AG04449 (cell line): ENCODE results near the gene HAPSTR1.

ENCODE experiments used
- CTCF ChIA-PET: fragments of 350-600 bp; formaldehyde crosslinking; extraction: SDS; loops from one replicate; lab custom pipeline; 2021; ENCODE audit warnings: antibody characterized with exemption; lab: Yijun Ruan, JAX
- POLR2A ChIA-PET: fragments of 400-600, 350-600 bp; formaldehyde crosslinking; extraction: SDS; loops from one replicate; lab custom pipeline; 2020; ENCODE audit warnings: antibody characterized with exemption, inconsistent platforms; lab: Yijun Ruan, JAX
- DNase-seq: peaks from one replicate; pipeline ENCODE4 v3.0.0-alpha.2; 2010; ENCODE audit warnings: low read depth, low spot score
- H3K4me3 ChIP-seq: 2 replicates; pipeline ENCODE4 v1.5.1; 2011; ENCODE audit warnings: low read depth, mild to moderate bottlenecking, control low read depth, low read length
- CTCF ChIP-seq: IDR thresholded peaks from one replicate; pipeline ENCODE4 v1.5.1; 2011; ENCODE audit warnings: mild to moderate bottlenecking, moderate library complexity, low read length, control low read depth, inconsistent platforms; ENCODE audit not compliant: insufficient read depth; ENCODE audit errors: missing control alignments

The HAPSTR1 gene

GRCh38 chr16:9105189-9105588 lies 13.7 kb downstream of the HAPSTR1 start:
- DNase-seq = no peak
- no peak for TF ChIP-seq CTCF
- ChIA-PET POLR2A (no interaction called here), CTCF (no interaction called here)
- H3K4me3 ChIP-seq = no peak overlapping the region

- TF ChIP-seq CTCF = no peak
- DNase-seq = no peak
- POLR2A ChIA-PET = no interaction called here
- CTCF ChIA-PET = interaction anchor here (1.0 to 1.3 kb wide), 2 partner anchors 99 to 227 kb away, joined by 3 to 4 read pairs; no protein-coding TSS in a partner anchor
- H3K4me3 ChIP-seq = no peak overlapping the region
These were observed 15.9 kb downstream of the HAPSTR1 start for GRCh38 chr16:9107025-9107970.

- no peak for DNase-seq
- ChIA-PET CTCF (interaction anchor here (1.4 to 2.4 kb wide), 4 partner anchors 9 to 229 kb away, joined by 3 to 10 read pairs (median 4); no protein-coding TSS in a partner anchor), POLR2A (interaction anchor here (1.1 kb wide), 1 partner anchor 18 kb away, joined by 5 read pairs; the partner anchor contains the start of gene HAPSTR1)
- no peak overlapping the region for H3K4me3 ChIP-seq
- no peak for TF ChIP-seq CTCF
These were observed 17.8 kb downstream of the HAPSTR1 start for GRCh38 chr16:9109255-9109654.

GRCh38 chr16:9112166-9112843 lies 20.9 kb downstream of the HAPSTR1 start:
- DNase-seq = no peak
- POLR2A ChIA-PET = interaction anchor here (0.9 kb wide), 1 partner anchor 9 kb away, joined by 3 read pairs; no protein-coding TSS in a partner anchor
- no peak overlapping the region for H3K4me3 ChIP-seq
- TF ChIP-seq CTCF = no peak
- CTCF ChIA-PET = no interaction called here

- TF ChIP-seq CTCF = no peak
- ChIA-PET CTCF (no interaction called here), POLR2A (interaction anchor here (0.9 kb wide), 1 partner anchor 9 kb away, joined by 3 read pairs; no protein-coding TSS in a partner anchor)
- DNase-seq = no peak
- no peak overlapping the region for H3K4me3 ChIP-seq
These were observed 21.4 kb downstream of the HAPSTR1 start for GRCh38 chr16:9112844-9113186.

GRCh38 chr16:9113707-9114106 lies 22.3 kb downstream of the HAPSTR1 start:
- no peak for TF ChIP-seq CTCF
- no peak for DNase-seq
- CTCF ChIA-PET = interaction anchor here (0.6 kb wide), 1 partner anchor 27 kb away, joined by 3 read pairs; no protein-coding TSS in a partner anchor
- POLR2A ChIA-PET = no interaction called here
- H3K4me3 ChIP-seq = no peak overlapping the region
